HepG2 (cell line): Measurements from ENCODE around the gene DCC. TPM values are rescaled to one million over a fixed set of nuclear protein-coding genes. Genes with fewer than 3 reads are reported as not detected.

Experiments
- ATAC-seq: fragments of 200-7000 bp; cut with Tn5 transposase; 3 replicates; pipeline ENCODE4 v1.9.1; 2020; ENCODE audit warnings: mild to moderate bottlenecking, moderate library complexity
- BruUV-seq: library from RNA; stranded (reverse); fragments of 400-500 nt; replicated peaks from 2 replicates; lab custom pipeline; 2021; lab: Mats Ljungman, UMichigan
- CTCF ChIA-PET: fragments of 300-600 bp; formaldehyde crosslinking; extraction: SDS; loops from one replicate; lab custom pipeline; 2021; ENCODE audit warnings: low total read pairs, inconsistent platforms, low intra/inter-chr PET ratio; lab: Yijun Ruan, JAX
- POLR2A ChIA-PET: fragments of 350-600 bp; sonication (Branson Sonifier 250); formaldehyde crosslinking; loops from one replicate; lab custom pipeline; 2020; ENCODE audit warnings: antibody characterized with exemption, inconsistent platforms; lab: Yijun Ruan, JAX
- DNase-seq: peaks from one replicate; pipeline ENCODE4 v3.0.0-alpha.2; 2015; ENCODE audit warnings: low spot score
- FAIRE-seq: peaks from 3 replicates; lab custom pipeline; 2011; peaks lifted over from hg19 to GRCh38; lab: Jason Lieb, UNC
- H2AFZ ChIP-seq: one replicate; pipeline ENCODE4 v1.6.1; 2011; ENCODE audit warnings: low read length, inconsistent platforms
- H3K27ac ChIP-seq: fragments of 300-600 bp; 3 replicates; pipeline ENCODE4 v1.8.0; 2011; ENCODE audit warnings: mixed run types, mild to moderate bottlenecking, mixed read lengths, low read length, inconsistent platforms; ENCODE audit not compliant: insufficient read depth; ENCODE audit errors: extremely low read length
- H3K27me3 ChIP-seq, 2 experiments: fragments of 200-600 bp in 1 of 2; 2 replicates in 1 of 2; 3 replicates in 1 of 2; pipeline versions ENCODE4 v1.6.0 to v1.8.0; 2011; ENCODE audit warnings: low read length in 2 of 2, mild to moderate bottlenecking in 2 of 2, moderate library complexity in 2 of 2, inconsistent platforms in 1 of 2; ENCODE audit not compliant: insufficient read depth in 2 of 2, control insufficient read depth in 1 of 2
- H3K36me3 ChIP-seq, 2 experiments: fragments of 200-600 bp in 1 of 2; replicated peaks in 1 of 2; 2 replicates in 1 of 2; 3 replicates in 1 of 2; pipeline versions ENCODE4 v1.5.1 to v1.8.0; 2011; ENCODE audit warnings: low read length in 2 of 2, inconsistent platforms in 1 of 2; ENCODE audit not compliant: insufficient read depth in 2 of 2, control insufficient read depth in 1 of 2
- H3K4me1 ChIP-seq: 2 replicates; pipeline ENCODE4 v1.5.1; 2012; ENCODE audit warnings: low read length, inconsistent platforms; ENCODE audit not compliant: insufficient read depth
- H3K4me2 ChIP-seq: 2 replicates; pipeline ENCODE4 v1.6.0; 2011; ENCODE audit warnings: low read depth, low read length, inconsistent platforms
- H3K4me3 ChIP-seq, 3 experiments: fragments of 200-600 bp in 1 of 3; sonication (generic), shearing (Covaris generic) in 1 of 3; replicated peaks in 1 of 3; 2 replicates each; pipeline ENCODE4 v1.5.1; 2011 to 2016; ENCODE audit warnings: low read length in 3 of 3, inconsistent platforms in 2 of 3, low read depth in 2 of 3, mild to moderate bottlenecking in 2 of 3, control low read depth in 1 of 3, mixed read lengths in 1 of 3; ENCODE audit not compliant: insufficient read depth in 1 of 3
- H3K79me2 ChIP-seq: one replicate; pipeline ENCODE4 v1.6.1; 2011; ENCODE audit warnings: low read length, inconsistent platforms; ENCODE audit not compliant: insufficient read depth
- H3K9ac ChIP-seq: 2 replicates; pipeline ENCODE4 v1.6.0; 2011; ENCODE audit warnings: mild to moderate bottlenecking, low read depth, low read length, inconsistent platforms; ENCODE audit not compliant: insufficient read depth
- H3K9me3 ChIP-seq: 2 replicates; pipeline ENCODE4 v1.5.1; 2012; ENCODE audit warnings: mild to moderate bottlenecking, low read length
- H4K20me1 ChIP-seq: 2 replicates; pipeline ENCODE4 v1.6.0; 2011; ENCODE audit warnings: inconsistent platforms, mild to moderate bottlenecking, low read length, moderate library complexity; ENCODE audit not compliant: insufficient read depth
- ETV5 ChIP-seq: IDR thresholded peaks from 2 replicates; pipeline ENCODE4 v1.6.1; 2018; ENCODE audit warnings: missing biosample characterization, missing genetic modification reagents, inconsistent platforms, borderline replicate concordance
- NFATC3 ChIP-seq: sonication (generic); formaldehyde crosslinking; IDR thresholded peaks from 2 replicates; pipeline ENCODE4 v1.5.1; 2020; ENCODE audit warnings: mild to moderate bottlenecking, missing genetic modification reagents
- NFE2L1 ChIP-seq: sonication (generic); formaldehyde crosslinking; IDR thresholded peaks from 2 replicates; pipeline ENCODE4 v1.4.0; 2020; ENCODE audit warnings: missing genetic modification reagents, mild to moderate bottlenecking, borderline replicate concordance
- NFKB2 ChIP-seq: sonication (generic); formaldehyde crosslinking; IDR thresholded peaks from 2 replicates; pipeline ENCODE4 v1.4.0; 2020; ENCODE audit warnings: missing genetic modification reagents, borderline replicate concordance
- NKX3-1 ChIP-seq: sonication (generic); formaldehyde crosslinking; IDR thresholded peaks from 2 replicates; pipeline ENCODE4 v1.5.0; 2020; ENCODE audit warnings: missing genetic modification reagents
- RAD51 ChIP-seq: fragments of 450-650 bp; IDR thresholded peaks from 2 replicates; pipeline ENCODE4 v1.6.1; 2016; ENCODE audit warnings: borderline replicate concordance
- SPEN ChIP-seq: sonication (generic); formaldehyde crosslinking; IDR thresholded peaks from 2 replicates; pipeline ENCODE4 v1.5.1; 2020; ENCODE audit warnings: low read depth, mild to moderate bottlenecking, missing genetic modification reagents
- SUZ12 ChIP-seq: fragments of 150-350 bp; IDR thresholded peaks from 2 replicates; pipeline ENCODE4 v1.6.1; 2014; ENCODE audit warnings: low read depth, low read length
- TBL1XR1 ChIP-seq: fragments of 150-350 bp; IDR thresholded peaks from 2 replicates; pipeline ENCODE4 v1.6.1; 2014; ENCODE audit warnings: borderline replicate concordance, low read length; ENCODE audit not compliant: partially characterized antibody
- ZKSCAN5 ChIP-seq: sonication (generic); formaldehyde crosslinking; IDR thresholded peaks from 2 replicates; pipeline ENCODE4 v1.5.1; 2020; ENCODE audit warnings: mild to moderate bottlenecking, missing genetic modification reagents
- ZNF12 ChIP-seq: sonication (generic); formaldehyde crosslinking; IDR thresholded peaks from 2 replicates; pipeline ENCODE4 v1.5.0; 2020; ENCODE audit warnings: missing genetic modification reagents
- WGBS: methylation state at CpG from one replicate; pipeline ENCODE4 v1.1.6; 2017; ENCODE audit warnings: low lambda C conversion rate; 5-methylcytosine and 5-hydroxymethylcytosine counted together
- in situ Hi-C: cut with HindIII; loops from 2 replicates; pipeline ENCODE4 v1.10.0; 2017; ENCODE audit warnings: low pct_unique_long_range_greater_than_20kb; ENCODE audit not compliant: extremely low pct_ligation_motif_present
- intact Hi-C: fragments of 100-400 bp; cut with micrococcal nuclease; formaldehyde crosslinking; loops from one replicate; pipeline ENCODE4 v1.10.0; 2022; ENCODE audit not compliant: unreplicated experiment
- polyA plus RNA-seq, 8 experiments: library from polyadenylated mRNA; depleted of rRNA in 3 of 8; stranded (reverse) in 7 of 8; unstranded in 1 of 8; fragments of >200 nt; fragmentation: Illumina TruSeq in 4 of 8; extraction: Trizol in 4 of 8; gene quantifications; 2 replicates each; pipeline versions ENCODE4 v1.2.1 to v1.2.3, GENCODE V29; 2011 to 2016; ENCODE audit warnings: low read depth in 4 of 8, missing spikeins in 1 of 8, mixed read lengths in 1 of 8; ENCODE audit not compliant: insufficient read depth in 1 of 8
- total RNA-seq, 5 experiments: library from RNA; depleted of rRNA; stranded (reverse); fragments of >200 nt; fragmentation: Illumina TruSeq; extraction: Trizol; gene quantifications; 2 replicates each; pipeline ENCODE4 v1.2.3, GENCODE V29; 2016; ENCODE audit warnings: low read depth in 1 of 5
- TF ChIP-seq, protein P1 (sequence below): sonication (generic); formaldehyde crosslinking; IDR thresholded peaks from 2 replicates; pipeline ENCODE4 v1.5.1; 2020; ENCODE audit warnings: mild to moderate bottlenecking, missing genetic modification reagents, borderline replicate concordance
- TF ChIP-seq, protein P2 (sequence below): sonication (generic); formaldehyde crosslinking; IDR thresholded peaks from 2 replicates; pipeline ENCODE4 v1.4.0; 2020; ENCODE audit warnings: low read depth, mild to moderate bottlenecking, missing genetic modification reagents

Gene DCC
- total and polyA plus RNA-seq, 2 of the 13 experiments (the other 11 are each of a cell fraction or from before 2014, with no cell fraction given) = not detected

DNA sequence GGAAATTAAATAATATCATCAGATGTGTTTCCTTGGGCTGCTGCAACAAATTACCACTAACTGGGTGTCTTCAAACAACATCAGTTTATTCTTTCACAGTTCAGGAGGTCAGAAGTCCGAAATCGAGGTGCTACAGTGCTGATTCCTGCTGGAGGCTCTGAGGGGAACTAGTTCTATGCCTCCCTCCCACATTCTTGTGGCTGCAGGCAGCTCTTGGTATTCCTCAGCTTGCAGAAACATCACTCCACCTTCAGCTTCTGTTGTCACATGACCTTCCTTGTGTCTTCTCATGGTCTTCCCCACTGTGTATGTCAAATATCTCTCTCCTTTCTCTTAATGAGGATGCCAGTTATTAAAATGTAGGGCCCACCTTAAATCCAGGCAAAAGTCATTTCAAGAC is 29.3 kb upstream of the DCC start (continued):
- no peak for TF ChIP-seq NFE2L1 (CRISPR knock-in tag)
- TF ChIP-seq NFATC3 (CRISPR knock-in tag) = no peak

DNA sequence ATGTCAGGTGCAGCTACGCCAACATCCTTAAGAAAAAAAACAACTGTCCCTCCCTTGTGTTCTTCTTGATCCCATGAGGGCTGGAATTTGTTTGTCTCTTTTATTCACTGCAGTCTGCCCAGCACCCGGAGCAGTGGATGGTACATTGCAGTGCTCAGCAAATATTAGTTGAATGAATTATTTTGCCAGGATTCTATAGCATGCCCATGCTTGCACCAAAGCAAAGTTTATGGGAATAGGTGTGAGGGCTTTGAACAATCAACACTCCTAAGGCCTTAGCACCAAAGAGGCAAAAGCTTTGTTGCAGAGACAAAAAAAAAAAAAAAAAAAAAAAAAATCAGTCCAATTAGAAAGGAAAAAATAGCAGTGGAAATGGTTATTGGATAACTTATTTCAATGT is 28.7 kb upstream of the DCC start:
- FAIRE-seq = no peak
- 0 out of 2 replicates have a peak, but pooled peaks cover under 1% of the 10 kb centered on the region for H3K9me3 ChIP-seq
- H3K4me2 ChIP-seq = no peak overlapping the region
- H3K9ac ChIP-seq = no peak overlapping the region
- H3K4me3 ChIP-seq = no peak overlapping the region
- DNase-seq = no peak
- POLR2A ChIA-PET = no interaction called here
- H3K27me3 ChIP-seq = no peaks in the 10 kb centered on the region
- in situ Hi-C loops = no loop called here
- no peak for TF ChIP-seq ZKSCAN5
- TF ChIP-seq, protein P1, sequence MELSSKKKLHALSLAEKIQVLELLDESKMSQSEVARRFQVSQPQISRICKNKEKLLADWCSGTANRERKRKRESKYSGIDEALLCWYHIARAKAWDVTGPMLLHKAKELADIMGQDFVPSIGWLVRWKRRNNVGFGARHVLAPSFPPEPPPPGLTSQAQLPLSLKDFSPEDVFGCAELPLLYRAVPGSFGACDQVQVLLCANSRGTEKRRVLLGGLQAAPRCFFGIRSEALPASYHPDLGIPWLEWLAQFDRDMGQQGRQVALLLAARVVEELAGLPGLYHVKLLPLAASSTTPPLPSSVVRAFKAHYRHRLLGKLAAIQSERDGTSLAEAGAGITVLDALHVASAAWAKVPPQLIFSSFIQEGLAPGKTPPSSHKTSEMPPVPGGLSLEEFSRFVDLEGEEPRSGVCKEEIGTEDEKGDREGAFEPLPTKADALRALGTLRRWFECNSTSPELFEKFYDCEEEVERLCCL (CRISPR knock-in tag) = no peak
- TF ChIP-seq, protein P2, sequence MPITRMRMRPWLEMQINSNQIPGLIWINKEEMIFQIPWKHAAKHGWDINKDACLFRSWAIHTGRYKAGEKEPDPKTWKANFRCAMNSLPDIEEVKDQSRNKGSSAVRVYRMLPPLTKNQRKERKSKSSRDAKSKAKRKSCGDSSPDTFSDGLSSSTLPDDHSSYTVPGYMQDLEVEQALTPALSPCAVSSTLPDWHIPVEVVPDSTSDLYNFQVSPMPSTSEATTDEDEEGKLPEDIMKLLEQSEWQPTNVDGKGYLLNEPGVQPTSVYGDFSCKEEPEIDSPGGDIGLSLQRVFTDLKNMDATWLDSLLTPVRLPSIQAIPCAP (CRISPR knock-in tag) = no peak
- TF ChIP-seq NFKB2 (CRISPR knock-in tag) = no peak
- no peak for TF ChIP-seq SPEN (CRISPR knock-in tag)
- TF ChIP-seq ETV5 (CRISPR knock-in tag) = no peak
- no peak for TF ChIP-seq TBL1XR1
- TF ChIP-seq NKX3-1 (CRISPR knock-in tag) = no peak
- TF ChIP-seq ZNF12 (CRISPR knock-in tag) = no peak
- TF ChIP-seq RAD51 = no peak
- TF ChIP-seq SUZ12 = no peak
- no peak overlapping the region for H3K27ac ChIP-seq
- no TSS peak for BruUV-seq
- H2AFZ ChIP-seq = no peak overlapping the region
- CTCF ChIA-PET = no interaction called here
- H3K4me1 ChIP-seq = no peaks in the 10 kb centered on the region
- ATAC-seq = no peak
- H4K20me1 ChIP-seq = no peaks in the 10 kb centered on the region
- no peaks in the 10 kb centered on the region for H3K79me2 ChIP-seq
- WGBS = 0% methylated on average over 2 of the region's 2 CpGs
- no peaks in the 10 kb centered on the region for H3K36me3 ChIP-seq
- intact Hi-C loops = no loop called here
